NCI-H2029 treated with DMSO at 0.1 percent for 48 hours (cell line): ENCODE data around the gene CD48.
"Not testable (repeated sequence)": the region's sequence is repeated elsewhere in the genome, so short reads cannot be mapped to it uniquely, and the experiment has no call there.

Source experiments
- DNase-seq: peaks from one replicate; lab custom pipeline; 2025; lab: John Stamatoyannopoulos, UW

The CD48 gene

GRCh38 chr1:160713161-160713560, 1.5 kb upstream of the CD48 start:
- no peak for DNase-seq

GRCh38 chr1:160712525-160713080, 981 bp upstream of the CD48 start:
- DNase-seq, result not testable (repeated sequence)

GRCh38 chr1:160711276-160711601, 383 bp downstream of the CD48 start:
- DNase-seq, result no peak

GRCh38 chr1:160710517-160711252, 937 bp downstream of the CD48 start:
- no peak for DNase-seq

GRCh38 chr1:160709715-160710114, 1.9 kb downstream of the CD48 start:
- DNase-seq, result no peak

GRCh38 chr1:160708801-160709200, 2.8 kb downstream of the CD48 start:
- no peak for DNase-seq

- no peak for DNase-seq
Measured at GRCh38 chr1:160708118-160708517, 3.5 kb downstream of the CD48 start.

GRCh38 chr1:160707236-160708064, 4.2 kb downstream of the CD48 start:
- no peak for DNase-seq

GRCh38 chr1:160706526-160707235, 4.9 kb downstream of the CD48 start:
- no peak for DNase-seq

- DNase-seq, result no peak
Measured at GRCh38 chr1:160705742-160706141, 5.9 kb downstream of the CD48 start.

- not testable (repeated sequence) for DNase-seq
Measured at GRCh38 chr1:160705212-160705621, 6.4 kb downstream of the CD48 start.

GRCh38 chr1:160704250-160704649, 7.4 kb downstream of the CD48 start:
- no peak for DNase-seq

- no peak for DNase-seq
Measured at GRCh38 chr1:160702100-160702499, 9.5 kb downstream of the CD48 start.

- DNase-seq, result not testable (repeated sequence)
Measured at GRCh38 chr1:160692390-160692789, 19.2 kb downstream of the CD48 start.

- DNase-seq, result no peak
Measured at GRCh38 chr1:160685266-160685665, 26.4 kb downstream of the CD48 start.

GRCh38 chr1:160682983-160683865, 28.4 kb downstream of the CD48 start:
- DNase-seq, result no peak

GRCh38 chr1:160681891-160682140, 29.8 kb downstream of the CD48 start:
- DNase-seq, result no peak

- DNase-seq, result no peak
Measured at GRCh38 chr1:160681066-160681890, 30.3 kb downstream of the CD48 start.

GRCh38 chr1:160680399-160680798, 31.2 kb downstream of the CD48 start:
- no peak for DNase-seq

- no peak for DNase-seq
Measured at GRCh38 chr1:160679893-160680292, 31.7 kb downstream of the CD48 start.
